ENCODE data around the gene TAF3.
A peak's percentile ranks its signal among the peaks of the same experiment; 100 is the strongest.

TAF3 gene

GRCh38 chr10:8054494-8055407, 236.4 kb downstream of the TAF3 start, which contains the start of gene GATA3:
TSS of gene GATA3 (plus strand) at chr10:8054688. CDS start at chr10:8055656, 968 bp downstream.
- in situ Hi-C loops (cut with HindIII; ENCODE audit: low sequenced_read_pairs) = no loop called here
- DNase-seq (ENCODE audit: low read depth) = no peak
- TF ChIP-seq CTCF (IDR thresholded peaks at IDR 0.05; ENCODE audit: low read depth, low read length, missing control alignments) = no peak
- peak within 1 kb of the TSS; percentile 36 for H3K4me3 ChIP-seq (ENCODE audit: low read depth, low read length)

GRCh38 chr10:8055420-8056349, 237.4 kb downstream of the TAF3 start:
- no peak for TF ChIP-seq CTCF (IDR thresholded peaks at IDR 0.05; ENCODE audit: low read depth, low read length, missing control alignments)

GRCh38 chr10:8056378-8056777, 238.1 kb downstream of the TAF3 start:
- H3K4me3 ChIP-seq (ENCODE audit: low read depth, low read length) = no peak overlapping the region
- no peak for DNase-seq (ENCODE audit: low read depth)
- in situ Hi-C loops (cut with HindIII; ENCODE audit: low sequenced_read_pairs) = no loop called here
- TF ChIP-seq CTCF (IDR thresholded peaks at IDR 0.05; ENCODE audit: low read depth, low read length, missing control alignments) = no peak

More at GRCh38 chr10:8055420-8056349, 237.4 kb downstream of the TAF3 start:
- no peak overlapping the region for H3K4me3 ChIP-seq (ENCODE audit: low read depth, low read length)
- DNase-seq (ENCODE audit: low read depth) = no peak
- in situ Hi-C loops (cut with HindIII; ENCODE audit: low sequenced_read_pairs) = no loop called here

DNA sequence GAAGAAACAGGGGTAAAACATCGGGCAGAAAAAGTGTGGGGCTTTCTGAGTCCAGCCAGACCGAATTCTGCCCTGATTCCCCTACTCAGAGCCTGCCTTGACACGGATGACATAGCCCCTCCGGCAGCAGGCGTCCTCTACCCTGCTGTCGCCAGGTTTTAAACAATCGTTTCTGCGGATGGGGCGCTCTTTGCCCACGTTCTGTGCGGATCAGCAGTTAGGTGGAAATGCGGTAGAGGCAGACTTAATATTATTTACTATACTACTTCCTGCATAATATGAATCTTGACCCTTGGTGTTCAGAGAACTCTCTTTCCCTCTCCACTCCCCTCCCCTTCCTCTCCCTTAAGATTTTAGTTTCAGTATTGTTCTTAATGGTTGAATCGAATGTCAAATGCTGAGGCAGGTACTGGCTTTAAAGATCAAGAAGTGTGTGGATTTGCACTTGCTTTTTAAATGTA, 238.6 kb downstream of the TAF3 start:
- in situ Hi-C loops (cut with HindIII; ENCODE audit: low sequenced_read_pairs) = no loop called here
- no peak for DNase-seq (ENCODE audit: low read depth)
- TF ChIP-seq CTCF (IDR thresholded peaks at IDR 0.05; ENCODE audit: low read depth, low read length, missing control alignments) = no peak
- H3K4me3 ChIP-seq (ENCODE audit: low read depth, low read length) = no peak overlapping the region

GRCh38 chr10:8057636-8058273, 239.4 kb downstream of the TAF3 start:
- H3K4me3 ChIP-seq (ENCODE audit: low read depth, low read length) = no peak overlapping the region
- in situ Hi-C loops (cut with HindIII; ENCODE audit: low sequenced_read_pairs) = no loop called here
- no peak for DNase-seq (ENCODE audit: low read depth)
- no peak for TF ChIP-seq CTCF (IDR thresholded peaks at IDR 0.05; ENCODE audit: low read depth, low read length, missing control alignments)
